GM18502 (cell line): ENCODE measurements around the gene ATP6AP2.

Source experiments
- ATAC-seq: cut with Tn5 transposase; IDR thresholded peaks from one replicate; pipeline ENCODE4 v1.9.1; 2021; ENCODE audit warnings: mild to moderate bottlenecking; ENCODE audit not compliant: unreplicated experiment, poor library complexity

ATP6AP2 gene

DNA sequence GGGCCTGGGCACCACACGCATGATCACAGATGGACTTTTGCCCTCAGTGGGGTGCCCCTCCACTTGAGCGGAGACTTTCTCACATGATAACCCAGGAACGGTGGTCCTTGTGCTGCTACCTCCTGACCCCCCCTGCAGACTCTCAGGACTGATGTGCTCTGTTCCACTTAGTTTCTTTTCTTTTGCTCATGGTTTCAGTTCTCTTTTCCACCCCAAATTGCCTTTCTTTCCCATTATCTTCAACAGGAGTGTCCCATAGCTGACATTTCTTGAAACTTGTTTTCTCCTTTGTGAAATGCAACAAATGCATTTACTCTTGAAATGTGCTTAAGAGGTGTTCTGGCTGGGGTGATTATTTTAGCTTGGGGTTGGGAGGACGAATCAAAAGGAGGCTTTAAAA, 51.4 kb downstream of the ATP6AP2 start:
- ATAC-seq, result no peak

DNA sequence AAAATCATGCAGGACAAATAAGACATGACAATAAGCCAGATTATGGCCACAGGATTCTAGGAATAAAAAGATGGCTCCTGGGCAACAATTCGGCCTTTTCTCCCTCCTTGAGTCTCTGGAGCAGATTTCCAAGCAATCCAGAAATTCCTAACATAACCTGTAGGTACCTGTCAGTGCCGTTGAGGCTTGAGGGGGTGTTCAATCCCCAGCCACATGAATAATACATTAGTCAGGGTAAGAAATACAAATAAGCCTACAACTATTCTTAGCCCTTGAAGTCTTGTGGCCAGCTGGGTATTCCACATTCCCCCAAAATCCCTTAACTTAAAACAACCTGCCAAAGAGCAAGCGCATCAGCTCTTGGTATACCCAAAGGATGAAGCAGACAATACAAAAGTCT, 56.9 kb downstream of the ATP6AP2 start:
- ATAC-seq, result no peak

DNA sequence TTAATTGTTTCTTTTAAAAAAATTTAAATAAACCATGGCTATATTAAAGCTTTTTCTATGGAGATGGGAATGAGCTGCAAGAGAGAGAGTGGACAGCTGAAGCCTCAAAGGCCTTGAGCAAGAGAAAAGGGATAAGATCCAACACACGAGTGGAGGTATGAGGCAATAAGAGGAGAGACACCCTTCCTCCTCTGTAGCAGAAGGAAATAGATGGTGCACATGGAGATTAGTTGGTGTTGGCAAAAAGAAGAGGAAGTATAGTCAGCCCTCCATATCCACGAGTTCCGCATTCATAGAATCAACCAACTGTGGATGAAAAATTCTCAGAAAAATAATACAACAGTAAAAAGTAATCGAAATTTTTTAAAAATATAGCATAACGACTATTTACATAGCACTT, 63.4 kb downstream of the ATP6AP2 start:
- ATAC-seq, result no peak

DNA sequence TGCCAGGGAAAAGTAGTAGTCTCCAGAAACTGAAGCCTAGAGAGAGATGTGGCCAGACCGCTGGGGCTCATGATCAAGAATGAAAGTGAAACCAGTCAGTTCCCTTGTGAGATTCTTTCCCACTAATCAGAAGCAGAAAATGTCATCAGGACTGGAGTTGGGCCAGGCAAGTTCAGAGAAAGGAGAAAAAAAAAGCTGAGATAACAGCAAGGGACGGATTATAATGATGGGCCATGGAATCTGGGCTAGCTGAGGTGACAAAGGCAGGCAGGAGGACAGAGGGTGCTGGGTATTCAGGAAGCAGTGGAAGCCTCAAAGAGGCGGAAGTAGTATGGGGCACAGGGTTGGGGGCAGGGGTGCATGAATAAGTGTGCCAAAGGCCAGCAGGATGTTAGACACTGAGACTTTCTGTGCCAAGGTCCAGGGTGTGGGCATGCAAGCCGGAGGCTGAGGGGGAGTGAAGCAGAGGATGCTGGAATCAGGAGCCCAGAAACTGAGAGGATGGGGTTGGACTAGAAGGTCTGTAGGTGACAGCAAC, 64.1 kb downstream of the ATP6AP2 start:
- ATAC-seq, result peak; percentile 41

DNA sequence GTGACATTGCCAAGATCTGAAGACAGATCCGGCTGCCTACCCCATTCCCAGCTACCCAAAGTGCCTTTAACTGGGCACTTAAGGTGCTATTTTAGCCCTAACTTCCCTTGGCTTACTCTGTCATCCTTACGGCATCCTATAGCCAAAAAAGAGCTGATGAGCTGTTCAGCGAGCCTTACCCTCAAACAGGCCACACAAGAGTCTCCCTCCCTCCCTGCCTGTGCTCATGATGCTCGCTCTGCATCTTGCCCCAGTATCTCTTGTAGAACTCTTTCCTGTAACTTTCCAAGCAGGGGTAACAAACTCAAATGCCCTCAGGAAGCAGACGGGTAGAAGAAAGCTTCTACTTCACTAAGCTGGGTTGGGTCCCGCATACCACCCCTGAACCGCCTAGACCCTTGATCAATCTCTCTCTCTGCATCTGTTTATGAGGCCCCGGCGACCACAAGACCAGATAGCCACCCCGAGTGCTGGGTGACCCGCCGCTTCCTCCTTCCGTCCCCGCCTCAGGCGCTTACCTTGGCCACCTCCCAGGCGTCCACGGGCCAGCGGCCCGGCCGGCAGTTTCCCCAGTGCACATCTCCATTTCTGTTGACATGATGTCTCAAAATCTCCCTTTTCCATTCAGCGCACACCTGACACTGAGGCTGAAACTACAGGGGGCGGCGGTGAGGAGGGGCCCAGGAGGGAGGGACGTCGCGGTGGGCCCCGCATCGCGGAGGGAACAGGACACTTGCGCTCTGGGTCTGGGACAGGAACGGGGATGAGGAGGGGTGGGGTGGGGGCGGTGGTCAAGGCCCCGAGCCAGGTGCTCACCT, 65.9 kb downstream of the ATP6AP2 start:
- ATAC-seq, result peak; percentile 17

DNA sequence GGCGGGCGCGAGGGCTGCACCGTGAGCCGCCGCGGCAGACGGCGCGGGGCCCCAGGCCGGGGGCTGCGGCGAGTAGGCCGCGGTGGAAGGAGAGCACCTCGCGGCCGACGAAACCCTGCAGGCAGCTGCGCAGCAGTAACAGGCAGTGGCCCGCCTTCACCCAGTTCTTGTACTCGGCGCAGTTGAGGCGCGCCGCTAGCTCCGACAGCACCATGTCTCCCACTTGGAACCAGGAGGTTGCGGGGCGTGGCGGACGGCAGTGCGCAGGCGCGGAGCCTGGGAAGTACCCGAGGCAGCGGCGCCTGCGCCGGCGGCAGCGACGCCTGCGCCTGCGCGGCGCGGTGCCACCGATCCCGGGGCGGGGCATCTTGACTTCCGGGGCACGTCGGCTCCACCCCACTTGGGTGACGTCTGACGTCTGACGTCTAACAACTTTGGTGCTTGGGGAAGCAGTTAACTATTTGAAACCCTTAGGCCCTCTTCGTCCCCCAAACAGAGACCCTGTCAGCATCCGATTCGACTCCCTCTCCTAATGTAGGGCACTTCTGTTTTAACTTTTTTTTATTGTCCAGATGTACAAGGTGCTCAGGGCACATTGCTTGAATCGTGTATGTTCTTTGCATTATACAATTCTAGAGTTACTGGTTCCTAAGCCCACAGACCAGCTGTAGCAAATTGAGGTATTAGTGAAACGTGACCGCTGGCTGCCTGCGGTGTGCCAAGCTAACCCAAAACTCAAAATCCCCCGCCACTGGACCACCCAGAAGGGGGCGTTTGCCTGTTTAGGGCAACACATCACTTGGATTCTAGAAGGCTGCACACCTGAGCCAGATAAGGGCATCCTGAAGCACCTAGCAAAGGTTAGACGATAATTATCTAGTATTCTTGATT, 66.8 kb downstream of the ATP6AP2 start, which contains the start of gene CXorf38:
TSS of gene CXorf38 (minus strand) at position 255 of the 891 bp plus-strand sequence. CDS start at position 214, 41 bp downstream.
- ATAC-seq, result peak; percentile 78

DNA sequence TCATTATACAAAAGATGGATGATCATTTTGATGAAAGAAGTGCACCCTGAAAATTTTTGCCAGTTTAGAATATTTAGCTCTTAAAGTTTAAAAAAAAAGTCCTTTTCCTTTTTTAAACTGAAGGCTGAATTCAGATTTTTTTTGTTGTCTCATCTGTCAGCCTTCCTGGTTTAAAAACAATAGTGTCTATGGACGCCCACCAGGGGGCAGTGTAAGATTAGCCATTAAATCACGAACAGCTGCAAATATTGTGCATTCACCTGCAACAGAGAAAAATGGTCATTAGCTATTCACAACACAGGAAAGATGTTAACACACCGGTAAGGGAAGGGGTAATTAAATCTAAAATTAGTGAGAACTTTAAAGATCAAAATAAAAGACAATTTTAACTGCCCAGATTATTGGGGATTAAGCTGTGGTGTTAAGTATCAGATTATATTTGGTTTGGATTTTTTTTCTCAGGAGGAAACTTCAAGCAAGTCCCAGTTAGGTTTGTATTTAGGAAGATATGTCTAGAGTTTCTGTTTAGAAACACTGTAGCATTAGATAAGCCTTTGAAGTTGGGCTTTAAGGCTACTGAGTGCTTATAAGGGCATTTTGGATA, 71.0 kb downstream of the ATP6AP2 start:
- no peak for ATAC-seq

DNA sequence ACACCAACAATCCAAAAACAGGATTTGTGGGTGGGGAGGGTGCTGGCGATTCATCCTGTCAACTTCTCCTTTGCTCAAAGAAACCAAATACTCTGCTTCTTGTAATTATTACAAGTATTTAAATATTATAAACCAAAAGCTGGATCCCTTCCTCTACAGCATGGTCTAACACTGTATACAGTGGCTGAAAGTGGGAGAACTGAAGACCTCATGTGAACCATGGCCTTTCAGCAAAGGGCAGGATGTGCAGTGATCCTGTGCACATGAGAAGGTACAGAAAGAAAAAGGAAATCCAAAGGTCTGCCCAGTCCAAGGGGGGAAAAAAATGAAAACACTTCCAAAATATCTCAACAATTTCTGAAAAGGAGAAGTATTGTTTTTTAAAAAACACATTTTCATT, 71.9 kb downstream of the ATP6AP2 start:
- no peak for ATAC-seq

DNA sequence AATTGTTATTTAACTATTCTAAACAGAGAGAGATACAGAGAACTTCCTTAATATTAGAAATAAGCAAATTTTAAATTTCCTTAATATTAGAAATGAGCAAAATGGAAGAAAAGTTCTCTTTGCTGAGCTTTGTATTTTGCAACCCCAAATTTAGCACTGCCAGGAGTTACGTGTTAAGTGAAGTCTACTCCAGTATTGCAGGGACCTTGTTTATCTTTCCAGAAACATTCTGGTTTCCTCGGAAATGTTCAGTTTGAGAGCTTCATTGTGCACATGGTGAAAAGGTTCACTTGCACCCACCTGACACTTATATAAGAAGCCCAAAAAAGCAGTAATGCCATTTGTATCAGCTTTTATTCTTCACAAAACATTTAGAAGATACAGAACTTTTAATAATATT, 72.8 kb downstream of the ATP6AP2 start:
- ATAC-seq, result no peak
